ACC112 (cell line): ENCODE measurements around the gene CCDC40.
A peak's percentile ranks its signal among the peaks of the same experiment; 100 is the strongest.
"Not testable (repeated sequence)": the region's sequence is repeated elsewhere in the genome, so short reads cannot be mapped to it uniquely, and the experiment has no call there.

Experiments used
- H2AFZ ChIP-seq: fragments of 200-600 bp; sonication (generic); one replicate; pipeline ENCODE4 v1.6.0; 2017; ENCODE audit warnings: antibody characterized with exemption, low read length; ENCODE audit not compliant: unreplicated experiment
- H3K27ac ChIP-seq: fragments of 200-600 bp; sonication (generic); 2 replicates; pipeline ENCODE4 v1.5.1; 2014; ENCODE audit warnings: low read depth, mild to moderate bottlenecking, antibody characterized with exemption, low read length, moderate library complexity
- H3K27me3 ChIP-seq: fragments of 200-600 bp; sonication (generic); 2 replicates; pipeline ENCODE4 v1.6.1; 2014; ENCODE audit warnings: mild to moderate bottlenecking, antibody characterized with exemption, low read length, moderate library complexity, mixed read lengths; ENCODE audit not compliant: insufficient read depth
- H3K36me3 ChIP-seq: fragments of 200-600 bp; sonication (generic); 2 replicates; pipeline ENCODE4 v1.6.1; 2016; ENCODE audit warnings: mild to moderate bottlenecking, antibody characterized with exemption, low read length, moderate library complexity, mixed read lengths; ENCODE audit not compliant: insufficient read depth
- H3K4me1 ChIP-seq: fragments of 200-600 bp; sonication (generic); one replicate; pipeline ENCODE4 v1.6.1; 2016; ENCODE audit warnings: low read length, mixed read lengths; ENCODE audit not compliant: insufficient read depth, unreplicated experiment, control insufficient read depth
- H3K4me3 ChIP-seq: fragments of 200-600 bp; sonication (generic); 2 replicates; pipeline ENCODE4 v1.5.1; 2014; ENCODE audit warnings: mild to moderate bottlenecking, low read depth, low read length
- H3K79me2 ChIP-seq: fragments of 200-600 bp; sonication (generic); one replicate; pipeline ENCODE4 v1.6.0; 2016; ENCODE audit warnings: low read length; ENCODE audit not compliant: control insufficient read depth, unreplicated experiment, insufficient read depth

CCDC40 gene

GRCh38 chr17:80032614-80033171 lies 3.7 kb upstream of the CCDC40 start:
- Histone ChIP-seq H3K36me3 (no peaks in the 10 kb centered on the region), H3K4me1 (peaks cover 42% of the 10 kb centered on the region), H2AFZ (no peak overlapping the region), H3K79me2 (peaks cover 64% of the 10 kb centered on the region), H3K4me3 (no peak overlapping the region), H3K27me3 (no peaks in the 10 kb centered on the region), H3K27ac (no peak overlapping the region)

DNA sequence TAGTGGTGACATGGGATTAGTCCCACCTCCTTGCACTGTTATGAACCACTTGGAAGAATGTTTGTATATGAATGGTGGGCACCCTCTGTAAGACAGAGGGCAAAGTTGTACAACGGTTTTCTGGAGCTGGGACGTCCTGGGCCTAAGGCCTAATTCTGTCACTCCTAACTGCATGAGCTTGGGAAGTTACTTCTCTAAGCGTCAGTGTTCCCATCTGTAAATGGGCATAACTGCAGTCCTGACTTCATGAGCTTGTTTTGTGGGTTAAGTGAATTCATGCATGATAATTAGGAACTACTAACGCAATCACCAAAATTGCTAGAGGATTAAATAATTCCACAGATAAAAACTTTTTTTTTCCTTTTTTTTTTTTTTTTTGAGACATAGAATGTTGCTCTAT lies 2.6 kb upstream of the CCDC40 start:
- H3K4me3 ChIP-seq = no peak overlapping the region
- no peak overlapping the region for H3K27ac ChIP-seq
- peaks cover 59% of the 10 kb centered on the region for H3K79me2 ChIP-seq
- H3K4me1 ChIP-seq = peaks cover 30% of the 10 kb centered on the region
- no peak overlapping the region for H2AFZ ChIP-seq
- no peaks in the 10 kb centered on the region for H3K36me3 ChIP-seq
- H3K27me3 ChIP-seq = no peaks in the 10 kb centered on the region

- Histone ChIP-seq H3K27me3 (no peaks in the 10 kb centered on the region), H3K4me3 (peak overlapping the region; percentile 94), H2AFZ (peak overlapping the region; percentile 1), H3K79me2 (peaks cover 54% of the 10 kb centered on the region), H3K27ac (peak overlapping the region; percentile 71), H3K36me3 (no peaks in the 10 kb centered on the region), H3K4me1 (peaks cover 20% of the 10 kb centered on the region)
These were observed 1.4 kb upstream of the CCDC40 start for GRCh38 chr17:80034791-80035686.

GRCh38 chr17:80035687-80035936 lies 830 bp upstream of the CCDC40 start, which contains the start of gene TBC1D16:
Gene TBC1D16 (minus strand): TSS chr17:80035872. CDS start chr17:80013547, 22,325 bp downstream.
- H3K27ac ChIP-seq = peak within 1 kb of the TSS; percentile 71
- 0 out of 2 replicates have a peak, but pooled peaks cover under 1% of the 10 kb centered on the region for H3K36me3 ChIP-seq
- peaks cover 49% of the 10 kb centered on the region for H3K79me2 ChIP-seq
- H2AFZ ChIP-seq = peak within 1 kb of the TSS; percentile 63
- peaks cover 18% of the 10 kb centered on the region for H3K4me1 ChIP-seq
- no peaks in the 10 kb centered on the region for H3K27me3 ChIP-seq
- H3K4me3 ChIP-seq = peak within 1 kb of the TSS; percentile 94

GRCh38 chr17:80036715-80037477 lies 454 bp downstream of the CCDC40 start:
- peak overlapping the region; percentile 86 for H3K4me3 ChIP-seq
- 0 out of 2 replicates have a peak, but pooled peaks cover 3% of the 10 kb centered on the region for H3K36me3 ChIP-seq
- peaks cover 36% of the 10 kb centered on the region for H3K79me2 ChIP-seq
- peak overlapping the region; percentile 63 for H2AFZ ChIP-seq
- H3K4me1 ChIP-seq = peaks cover 16% of the 10 kb centered on the region
- peak overlapping the region; percentile 67 for H3K27ac ChIP-seq
- H3K27me3 ChIP-seq = no peaks in the 10 kb centered on the region

DNA sequence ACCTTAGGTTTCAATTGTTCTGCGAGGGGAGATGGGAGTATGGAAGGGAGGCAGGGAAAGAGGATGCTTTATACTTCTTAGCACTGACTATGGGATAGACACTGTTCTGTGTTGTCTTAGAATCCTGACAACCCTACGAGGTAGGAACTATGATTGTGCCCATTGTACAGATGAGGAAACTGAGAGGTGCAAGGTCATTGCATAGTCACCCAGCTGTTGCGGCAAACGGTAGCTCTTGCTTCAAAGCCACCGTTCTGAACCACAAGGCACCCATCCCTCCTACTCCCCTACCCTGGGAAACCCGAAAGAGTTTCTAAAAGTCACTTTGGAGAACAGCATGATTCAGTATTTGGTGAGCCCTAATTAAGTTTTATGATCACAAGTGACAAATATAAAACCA lies 7.5 kb downstream of the CCDC40 start:
- H3K27ac ChIP-seq = no peak overlapping the region
- peaks cover 9% of the 10 kb centered on the region; the same call in 1 of the 2 replicates for H3K36me3 ChIP-seq
- no peaks in the 10 kb centered on the region for H3K4me1 ChIP-seq
- no peak overlapping the region for H3K4me3 ChIP-seq
- no peaks in the 10 kb centered on the region for H3K27me3 ChIP-seq
- H2AFZ ChIP-seq = no peak overlapping the region
- no peaks in the 10 kb centered on the region for H3K79me2 ChIP-seq

DNA sequence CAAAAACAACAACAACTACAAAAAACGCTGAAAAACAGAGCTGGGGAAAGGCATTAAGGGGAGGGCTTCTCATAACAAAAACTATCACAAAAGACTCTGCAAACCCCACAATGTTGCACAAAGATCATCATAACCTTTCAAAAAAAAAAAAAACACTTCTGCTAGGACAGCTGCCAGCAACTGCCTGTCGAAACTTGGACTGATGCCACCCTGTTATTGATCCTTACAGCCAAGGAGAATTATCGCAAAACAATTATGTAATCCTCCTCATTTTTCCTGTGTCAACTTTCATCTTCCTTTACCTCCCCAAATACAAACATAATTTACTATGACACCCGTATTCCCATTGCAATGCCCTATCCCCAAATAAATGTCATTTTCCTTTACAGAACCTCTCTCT lies 9.3 kb downstream of the CCDC40 start:
- Histone ChIP-seq H3K36me3 (peaks cover 9% of the 10 kb centered on the region; the same call in 1 of the 2 replicates), H3K27ac (no peak overlapping the region), H2AFZ (no peak overlapping the region), H3K79me2 (no peaks in the 10 kb centered on the region), H3K4me3 (no peak overlapping the region), H3K4me1 (no peaks in the 10 kb centered on the region), H3K27me3 (no peaks in the 10 kb centered on the region)

DNA sequence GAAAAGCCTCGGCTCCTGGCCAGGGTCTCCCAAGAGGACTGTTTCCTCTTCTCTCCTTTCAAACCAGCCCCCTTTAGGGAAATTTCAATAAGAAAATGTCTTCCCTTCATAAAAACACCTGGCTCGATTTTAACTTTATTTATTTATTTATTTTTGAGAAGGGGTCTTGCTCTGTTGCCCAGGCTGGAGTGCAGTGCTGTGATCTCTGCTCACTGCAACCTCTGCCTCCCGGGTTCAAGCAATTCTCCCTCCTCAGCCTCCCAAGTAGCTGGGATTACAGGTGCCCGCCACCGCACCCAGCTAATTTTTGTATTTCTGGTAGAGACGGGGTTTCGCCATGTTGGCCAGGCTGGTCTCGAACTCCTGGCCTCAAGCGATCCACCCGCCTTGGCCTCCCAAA lies 10.3 kb downstream of the CCDC40 start:
- H3K36me3 ChIP-seq, H3K79me2 ChIP-seq, H3K27ac ChIP-seq, H3K4me3 ChIP-seq, H2AFZ ChIP-seq, H3K4me1 ChIP-seq, H3K27me3 ChIP-seq: not testable (repeated sequence)

DNA sequence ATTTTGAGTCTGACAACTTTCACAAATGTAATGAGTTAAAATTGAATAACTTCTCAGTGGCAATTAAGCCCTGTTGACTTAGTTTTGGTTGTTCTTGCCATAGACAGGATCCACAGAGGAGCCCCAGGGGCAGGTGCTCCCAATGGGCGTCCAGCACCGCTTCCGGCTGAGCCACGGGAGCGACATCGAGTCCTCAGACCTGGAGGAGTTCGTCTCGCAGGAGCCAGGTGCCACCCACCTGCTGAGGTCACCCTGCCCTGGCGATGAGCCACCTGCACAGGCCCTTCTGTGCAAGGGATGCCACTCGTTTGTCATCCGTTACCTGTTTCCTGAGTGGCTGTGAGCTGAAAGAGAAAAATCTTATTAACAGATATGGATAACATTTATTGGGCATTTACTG lies 10.7 kb downstream of the CCDC40 start:
- no peaks in the 10 kb centered on the region for H3K79me2 ChIP-seq
- H3K4me3 ChIP-seq = no peak overlapping the region
- H2AFZ ChIP-seq = no peak overlapping the region
- H3K27me3 ChIP-seq = no peaks in the 10 kb centered on the region
- H3K36me3 ChIP-seq = peaks cover 6% of the 10 kb centered on the region; the same call in 1 of the 2 replicates
- no peaks in the 10 kb centered on the region for H3K4me1 ChIP-seq
- H3K27ac ChIP-seq = no peak overlapping the region

GRCh38 chr17:80049986-80050385 lies 13.5 kb downstream of the CCDC40 start:
- no peak overlapping the region for H3K27ac ChIP-seq
- no peak overlapping the region for H2AFZ ChIP-seq
- no peaks in the 10 kb centered on the region for H3K4me1 ChIP-seq
- no peaks in the 10 kb centered on the region for H3K36me3 ChIP-seq
- H3K79me2 ChIP-seq = no peaks in the 10 kb centered on the region
- no peak overlapping the region for H3K4me3 ChIP-seq
- H3K27me3 ChIP-seq = no peaks in the 10 kb centered on the region
